A673 (cell line): ENCODE measurements around the gene CPZ.

ENCODE experiments used
- EZH2 ChIP-seq: fragments of 200-600 bp; sonication (generic); IDR thresholded peaks from 2 replicates; pipeline ENCODE4 v1.6.1; 2017; ENCODE audit warnings: borderline replicate concordance, low read depth, mild to moderate bottlenecking, mixed read lengths, antibody characterized with exemption, low read length; ENCODE audit not compliant: poor library complexity, severe bottlenecking
- TF ChIP-seq, protein P1 (sequence below): fragments of 300-800, 200-600 bp; sonication (generic); conservative IDR thresholded peaks from 2 replicates; pipeline ENCODE4 v1.5.1; 2017; ENCODE audit warnings: low read depth, mild to moderate bottlenecking, antibody characterized with exemption, low read length, moderate library complexity, mixed read lengths

DNA sequence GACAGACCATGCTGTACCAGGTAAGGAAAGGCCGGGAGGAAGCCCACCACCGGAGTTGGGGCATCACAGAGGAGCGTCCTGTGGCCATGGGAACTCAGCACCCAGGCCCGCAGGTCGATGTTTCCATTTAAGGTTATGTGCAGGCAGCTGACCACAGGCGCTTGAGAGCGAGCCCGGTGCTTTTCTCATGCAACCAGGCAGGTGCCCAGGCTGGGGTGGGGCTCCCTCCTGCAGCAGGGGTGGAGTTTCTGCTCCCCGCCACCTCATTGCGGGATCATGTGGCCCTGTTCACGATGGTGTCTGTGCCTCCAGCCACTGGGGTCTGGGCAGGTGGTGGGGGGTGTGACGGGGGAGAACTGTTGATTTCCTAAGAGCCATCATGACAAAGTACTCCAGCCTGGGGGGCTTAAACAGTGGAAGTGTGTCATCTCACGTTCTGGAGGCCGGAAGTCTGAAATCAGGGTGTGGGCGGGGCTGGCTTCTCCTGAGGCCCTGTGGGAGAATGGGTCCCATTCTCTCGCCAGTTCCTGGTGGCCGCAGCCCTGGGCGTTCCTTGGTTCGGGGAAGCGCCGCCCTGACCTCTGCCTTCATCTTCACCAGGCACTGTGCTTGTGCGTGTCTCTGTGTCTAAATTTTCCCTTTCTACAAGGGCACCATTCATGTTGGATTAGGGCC, 60.9 kb downstream of the CPZ start:
- TF ChIP-seq, protein P1, sequence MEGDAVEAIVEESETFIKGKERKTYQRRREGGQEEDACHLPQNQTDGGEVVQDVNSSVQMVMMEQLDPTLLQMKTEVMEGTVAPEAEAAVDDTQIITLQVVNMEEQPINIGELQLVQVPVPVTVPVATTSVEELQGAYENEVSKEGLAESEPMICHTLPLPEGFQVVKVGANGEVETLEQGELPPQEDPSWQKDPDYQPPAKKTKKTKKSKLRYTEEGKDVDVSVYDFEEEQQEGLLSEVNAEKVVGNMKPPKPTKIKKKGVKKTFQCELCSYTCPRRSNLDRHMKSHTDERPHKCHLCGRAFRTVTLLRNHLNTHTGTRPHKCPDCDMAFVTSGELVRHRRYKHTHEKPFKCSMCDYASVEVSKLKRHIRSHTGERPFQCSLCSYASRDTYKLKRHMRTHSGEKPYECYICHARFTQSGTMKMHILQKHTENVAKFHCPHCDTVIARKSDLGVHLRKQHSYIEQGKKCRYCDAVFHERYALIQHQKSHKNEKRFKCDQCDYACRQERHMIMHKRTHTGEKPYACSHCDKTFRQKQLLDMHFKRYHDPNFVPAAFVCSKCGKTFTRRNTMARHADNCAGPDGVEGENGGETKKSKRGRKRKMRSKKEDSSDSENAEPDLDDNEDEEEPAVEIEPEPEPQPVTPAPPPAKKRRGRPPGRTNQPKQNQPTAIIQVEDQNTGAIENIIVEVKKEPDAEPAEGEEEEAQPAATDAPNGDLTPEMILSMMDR: no peak
- no peak for TF ChIP-seq EZH2
